Left renal pelvis (tissue), 4 donors: ENCODE measurements around the gene SYTL1. TPM values are rescaled to one million over a fixed set of nuclear protein-coding genes. Genes with fewer than 3 reads are reported as not detected.

Experiments
- DNase-seq, 4 donors: peaks; one replicate each; pipeline ENCODE4 v3.0.0-alpha.2; 2013; ENCODE audit warnings: low read depth in 4 of 4, low spot score in 3 of 4
- polyA plus RNA-seq, 4 donors: library from polyadenylated mRNA; unstranded; fragments of 120-200 nt; gene quantifications; one replicate each; pipeline ENCODE4 v1.2.1, GENCODE V29; 2013; ENCODE audit not compliant: insufficient read length in 4 of 4

The SYTL1 gene
- 10 to 100 TPM in 2 of 4 donors, 1 to 10 TPM in 2; 1.6 to 17.2 (median 8.7) TPM for polyA plus RNA-seq

GRCh38 chr1:27341525-27342252 lies at the start of gene SYTL1:
Gene SYTL1, plus strand, starts transcription at chr1:27342022. Its CDS starts 3,313 bp downstream, at chr1:27345335.
- no peak for DNase-seq

- no peak for DNase-seq
Observed at GRCh38 chr1:27292106-27292505, 49.7 kb upstream of the SYTL1 start.

GRCh38 chr1:27293915-27294314 lies 47.9 kb upstream of the SYTL1 start:
- no peak for DNase-seq

GRCh38 chr1:27296773-27297291 lies 45.0 kb upstream of the SYTL1 start:
- no peak for DNase-seq

GRCh38 chr1:27297903-27298302 lies 43.9 kb upstream of the SYTL1 start:
- DNase-seq = no peak

GRCh38 chr1:27298632-27299384 lies 43.0 kb upstream of the SYTL1 start:
- DNase-seq = no peak

GRCh38 chr1:27299385-27300271 lies 42.2 kb upstream of the SYTL1 start:
- no peak for DNase-seq

GRCh38 chr1:27300341-27301051 lies 41.3 kb upstream of the SYTL1 start:
- DNase-seq = peak; percentile 75 to 84 (median 78)

GRCh38 chr1:27301052-27301422 lies 40.8 kb upstream of the SYTL1 start:
- DNase-seq = no peak

GRCh38 chr1:27301582-27302199 lies 40.1 kb upstream of the SYTL1 start:
- no peak for DNase-seq

- no peak for DNase-seq
Observed at GRCh38 chr1:27302612-27303011, 39.2 kb upstream of the SYTL1 start.

GRCh38 chr1:27303509-27303908 lies 38.3 kb upstream of the SYTL1 start:
- DNase-seq = no peak

GRCh38 chr1:27306071-27306470 lies 35.8 kb upstream of the SYTL1 start:
- no peak for DNase-seq

GRCh38 chr1:27306892-27307761 lies 34.7 kb upstream of the SYTL1 start:
- DNase-seq = peak in 1 of 4 donors; percentile 51

GRCh38 chr1:27307874-27308598 lies 33.8 kb upstream of the SYTL1 start:
- no peak for DNase-seq

- DNase-seq = no peak
Observed at GRCh38 chr1:27314169-27314568, 27.7 kb upstream of the SYTL1 start.

GRCh38 chr1:27314737-27315136 lies 27.1 kb upstream of the SYTL1 start:
- DNase-seq = no peak

GRCh38 chr1:27316860-27317259 lies 25.0 kb upstream of the SYTL1 start:
- DNase-seq = no peak
